ENCODE measurements around the gene MRTFA.

Gene MRTFA

DNA sequence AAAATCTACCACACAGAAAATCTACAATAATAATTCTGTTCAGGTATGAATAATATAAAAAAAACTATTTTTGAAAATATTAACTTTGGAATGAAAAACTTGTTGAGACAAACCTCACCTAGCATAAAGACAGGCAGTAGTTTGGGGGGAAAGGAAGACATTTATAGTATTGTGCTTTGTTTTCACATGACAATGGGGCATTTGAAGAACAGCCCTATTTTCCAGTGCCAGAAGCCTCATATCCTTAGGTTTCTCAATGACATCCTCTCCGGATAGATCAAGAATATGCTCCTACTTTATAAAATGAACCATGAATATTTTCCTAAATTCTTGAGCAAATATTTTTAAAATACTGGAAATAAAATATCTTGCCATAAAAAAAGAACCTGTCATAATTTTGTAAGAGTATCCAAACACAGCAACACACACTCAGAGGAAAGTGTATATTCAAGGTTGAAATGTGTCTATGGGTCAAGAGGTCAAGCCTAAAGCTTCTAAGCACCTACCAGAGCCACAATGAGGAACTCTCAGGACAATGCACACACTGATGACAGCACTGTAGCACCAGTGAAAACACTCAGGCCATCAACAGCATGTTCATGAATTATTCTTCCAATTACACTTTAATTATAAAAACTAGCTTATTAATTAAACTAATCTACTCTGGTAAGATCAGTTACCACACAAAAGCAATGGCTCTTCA lies 68.7 kb downstream of the MRTFA start:
- Histone ChIP-seq H3K9me3 (ENCODE audit: control insufficient read depth, low read length) (no peaks in the 10 kb centered on the region), H3K79me2 (peaks cover 13% of the 10 kb centered on the region), H3K4me1 (no peaks in the 10 kb centered on the region), H3K4me2 (ENCODE audit: low read length) (no peak overlapping the region), H2AFZ (no peak overlapping the region), H3K9ac (no peak overlapping the region), H3K27ac (no peak overlapping the region), H3K27me3 (ENCODE audit: control insufficient read depth, insufficient read depth, low read length) (no peaks in the 10 kb centered on the region), H3K4me3 (ENCODE audit: low read depth, low read length) (no peak overlapping the region), H3K36me3 (ENCODE audit: control insufficient read depth, insufficient read depth, low read length) (no peaks in the 10 kb centered on the region)
- TF ChIP-seq CTCF (IDR thresholded peaks at IDR 0.05) = no peak

DNA sequence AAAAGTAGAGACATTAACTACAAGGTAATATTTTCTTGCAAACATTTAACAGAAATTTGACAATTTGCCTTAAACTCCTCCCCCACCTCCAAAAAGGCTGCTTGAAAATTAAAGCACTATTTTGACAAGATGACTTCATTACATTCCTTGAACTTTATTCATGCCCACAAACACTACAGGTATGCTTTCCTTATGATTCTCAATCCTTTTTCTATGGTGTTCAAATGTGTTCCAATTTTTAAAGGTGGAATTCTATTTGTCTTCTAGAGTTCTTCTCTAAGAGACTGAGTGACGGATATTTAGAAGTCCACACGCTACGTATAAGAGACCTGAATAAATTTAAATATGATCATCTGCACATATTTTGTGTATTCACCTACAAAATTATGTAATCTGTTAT lies 69.4 kb downstream of the MRTFA start:
- no peaks in the 10 kb centered on the region for H3K27me3 ChIP-seq (ENCODE audit: control insufficient read depth, insufficient read depth, low read length)
- H3K4me2 ChIP-seq (ENCODE audit: low read length) = no peak overlapping the region
- no peak overlapping the region for H3K27ac ChIP-seq
- no peak overlapping the region for H3K9ac ChIP-seq
- H2AFZ ChIP-seq = no peak overlapping the region
- H3K79me2 ChIP-seq = peaks cover 13% of the 10 kb centered on the region
- no peaks in the 10 kb centered on the region for H3K36me3 ChIP-seq (ENCODE audit: control insufficient read depth, insufficient read depth, low read length)
- TF ChIP-seq CTCF (IDR thresholded peaks at IDR 0.05) = no peak
- H3K9me3 ChIP-seq (ENCODE audit: control insufficient read depth, low read length) = no peaks in the 10 kb centered on the region
- H3K4me1 ChIP-seq = no peaks in the 10 kb centered on the region
- H3K4me3 ChIP-seq (ENCODE audit: low read depth, low read length) = no peak overlapping the region

- Histone ChIP-seq H3K9me3 (ENCODE audit: control insufficient read depth, low read length) (no peaks in the 10 kb centered on the region), H3K4me3 (ENCODE audit: low read depth, low read length) (no peak overlapping the region), H3K9ac (no peak overlapping the region), H2AFZ (no peak overlapping the region), H3K27me3 (ENCODE audit: control insufficient read depth, insufficient read depth, low read length) (no peaks in the 10 kb centered on the region), H3K79me2 (peaks cover 4% of the 10 kb centered on the region), H3K27ac (no peak overlapping the region), H3K4me1 (no peaks in the 10 kb centered on the region), H3K4me2 (ENCODE audit: low read length) (no peak overlapping the region), H3K36me3 (ENCODE audit: control insufficient read depth, insufficient read depth, low read length) (no peaks in the 10 kb centered on the region)
- TF ChIP-seq CTCF (IDR thresholded peaks at IDR 0.05) = no peak
Measured at GRCh38 chr22:40560994-40561515, 75.5 kb downstream of the MRTFA start.

- H3K4me3 ChIP-seq (ENCODE audit: low read depth, low read length) = no peak overlapping the region
- no peaks in the 10 kb centered on the region for H3K27me3 ChIP-seq (ENCODE audit: control insufficient read depth, insufficient read depth, low read length)
- H3K9ac ChIP-seq = no peak overlapping the region
- H3K79me2 ChIP-seq = peaks cover 4% of the 10 kb centered on the region
- no peaks in the 10 kb centered on the region for H3K9me3 ChIP-seq (ENCODE audit: control insufficient read depth, low read length)
- H3K36me3 ChIP-seq (ENCODE audit: control insufficient read depth, insufficient read depth, low read length) = no peaks in the 10 kb centered on the region
- TF ChIP-seq CTCF (IDR thresholded peaks at IDR 0.05) = no peak
- H2AFZ ChIP-seq = no peak overlapping the region
- no peak overlapping the region for H3K27ac ChIP-seq
- H3K4me1 ChIP-seq = no peaks in the 10 kb centered on the region
- no peak overlapping the region for H3K4me2 ChIP-seq (ENCODE audit: low read length)
Measured at GRCh38 chr22:40560551-40560950, 76.0 kb downstream of the MRTFA start.

DNA sequence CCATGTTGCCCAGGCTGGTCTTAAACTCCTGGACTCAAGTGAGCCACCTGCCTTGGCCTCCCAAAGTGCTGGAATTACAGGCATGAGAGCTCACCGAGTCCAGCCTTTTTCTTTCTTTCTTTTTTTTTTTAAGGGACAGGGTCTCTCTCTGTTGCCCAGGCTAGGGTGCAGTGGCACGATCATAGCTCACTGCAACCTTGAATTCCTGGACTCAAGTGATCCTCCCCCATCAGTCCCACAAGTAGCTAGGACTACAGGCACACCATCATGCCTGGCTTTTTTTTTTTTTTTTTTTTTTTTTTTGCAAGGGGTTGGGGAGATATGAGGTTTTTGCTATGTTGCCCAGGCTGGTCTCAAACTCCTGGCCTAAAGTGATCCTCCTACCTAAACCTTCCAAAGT lies 78.5 kb downstream of the MRTFA start:
- peaks cover 2% of the 10 kb centered on the region for H3K79me2 ChIP-seq
- H3K9ac ChIP-seq = no peak overlapping the region
- H3K36me3 ChIP-seq (ENCODE audit: control insufficient read depth, insufficient read depth, low read length) = no peaks in the 10 kb centered on the region
- H3K4me3 ChIP-seq (ENCODE audit: low read depth, low read length) = no peak overlapping the region
- no peaks in the 10 kb centered on the region for H3K27me3 ChIP-seq (ENCODE audit: control insufficient read depth, insufficient read depth, low read length)
- no peaks in the 10 kb centered on the region for H3K9me3 ChIP-seq (ENCODE audit: control insufficient read depth, low read length)
- TF ChIP-seq CTCF (IDR thresholded peaks at IDR 0.05) = no peak
- H3K27ac ChIP-seq = no peak overlapping the region
- no peak overlapping the region for H3K4me2 ChIP-seq (ENCODE audit: low read length)
- no peak overlapping the region for H2AFZ ChIP-seq
- no peaks in the 10 kb centered on the region for H3K4me1 ChIP-seq

Measured in parathyroid adenoma (tissue), 2 donors.